SH-SY5Y (cell line): ENCODE measurements around the gene GRIN3B.

Experiments
- GATA2 ChIP-seq: IDR thresholded peaks from 2 replicates; pipeline ENCODE4 v1.6.1; 2011; ENCODE audit warnings: mild to moderate bottlenecking, low read depth, low read length
- GATA3 ChIP-seq: IDR thresholded peaks from 2 replicates; pipeline ENCODE4 v1.6.1; 2011; ENCODE audit warnings: low read depth, mild to moderate bottlenecking, low read length, moderate library complexity

- TF ChIP-seq GATA2 (no peak), GATA3 (no peak)
Observed at GRCh38 chr19:988510-988909, 11.7 kb upstream of the GRIN3B start.
